AG09309 (cell line): ENCODE results near the gene MTX2.

ENCODE experiments used
- DNase-seq: peaks from one replicate; pipeline ENCODE4 v3.0.0-alpha.2; 2010; ENCODE audit warnings: low read depth
- H3K4me3 ChIP-seq: 2 replicates; pipeline ENCODE4 v1.5.1; 2011; ENCODE audit warnings: mild to moderate bottlenecking, low read depth, low read length, moderate library complexity; ENCODE audit not compliant: control insufficient read depth
- CTCF ChIP-seq: IDR thresholded peaks from 2 replicates; pipeline ENCODE4 v1.5.1; 2011; ENCODE audit warnings: mild to moderate bottlenecking, low read depth, low read length, inconsistent platforms; ENCODE audit not compliant: insufficient read depth, control insufficient read depth; ENCODE audit errors: missing control alignments

Gene MTX2

GRCh38 chr2:176240301-176240700 is 28.9 kb upstream of the MTX2 start:
- DNase-seq: no peak
- TF ChIP-seq CTCF: no peak
- no peak overlapping the region for H3K4me3 ChIP-seq

- TF ChIP-seq CTCF: no peak
- no peak overlapping the region for H3K4me3 ChIP-seq
- DNase-seq: no peak
Observed at GRCh38 chr2:176242276-176242675, 27.0 kb upstream of the MTX2 start.

- no peak for TF ChIP-seq CTCF
- H3K4me3 ChIP-seq: no peak overlapping the region
- DNase-seq: no peak
Observed at GRCh38 chr2:176246331-176246730, 22.9 kb upstream of the MTX2 start.

- TF ChIP-seq CTCF: no peak
- H3K4me3 ChIP-seq: no peak overlapping the region
- no peak for DNase-seq
Observed at GRCh38 chr2:176247859-176248258, 21.4 kb upstream of the MTX2 start.

GRCh38 chr2:176251928-176252327 is 17.3 kb upstream of the MTX2 start:
- H3K4me3 ChIP-seq: no peak overlapping the region
- DNase-seq: no peak
- no peak for TF ChIP-seq CTCF

- no peak overlapping the region for H3K4me3 ChIP-seq
- no peak for DNase-seq
- TF ChIP-seq CTCF: no peak
Observed at GRCh38 chr2:176260689-176261088, 8.6 kb upstream of the MTX2 start.

GRCh38 chr2:176261136-176261535 is 8.1 kb upstream of the MTX2 start:
- DNase-seq: no peak
- TF ChIP-seq CTCF: no peak
- H3K4me3 ChIP-seq: no peak overlapping the region
